GM18499 (cell line): ENCODE measurements around the gene C1GALT1.
"Not testable (repeated sequence)": the region's sequence is repeated elsewhere in the genome, so short reads cannot be mapped to it uniquely, and the experiment has no call there.

Experiments
- ATAC-seq: cut with Tn5 transposase; IDR thresholded peaks from one replicate; pipeline ENCODE4 v1.9.1; 2021; ENCODE audit warnings: moderate number of reproducible peaks; ENCODE audit not compliant: insufficient read depth, unreplicated experiment

Gene C1GALT1

GRCh38 chr7:7231865-7232264 lies 49.5 kb downstream of the C1GALT1 start:
- ATAC-seq, result no peak

DNA sequence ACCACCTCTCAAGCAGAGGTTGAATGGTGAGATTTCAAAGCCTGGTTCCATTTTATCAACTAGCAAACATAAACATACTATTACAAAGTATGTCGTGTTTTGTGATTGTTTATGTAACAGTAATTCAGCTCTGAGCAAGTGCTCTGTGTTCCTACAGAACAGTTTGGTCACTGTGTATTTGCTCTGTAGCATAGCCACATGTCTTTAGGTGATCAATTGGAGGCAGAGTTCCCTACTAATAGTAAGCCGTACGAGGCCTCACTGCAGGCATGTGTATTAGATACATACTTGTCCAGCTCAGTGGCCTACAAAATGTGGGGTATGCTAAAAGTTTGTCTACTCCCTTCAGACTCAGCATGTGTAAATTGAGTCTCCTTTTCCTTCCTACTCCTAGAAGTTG lies 53.0 kb downstream of the C1GALT1 start:
- ATAC-seq, result no peak

DNA sequence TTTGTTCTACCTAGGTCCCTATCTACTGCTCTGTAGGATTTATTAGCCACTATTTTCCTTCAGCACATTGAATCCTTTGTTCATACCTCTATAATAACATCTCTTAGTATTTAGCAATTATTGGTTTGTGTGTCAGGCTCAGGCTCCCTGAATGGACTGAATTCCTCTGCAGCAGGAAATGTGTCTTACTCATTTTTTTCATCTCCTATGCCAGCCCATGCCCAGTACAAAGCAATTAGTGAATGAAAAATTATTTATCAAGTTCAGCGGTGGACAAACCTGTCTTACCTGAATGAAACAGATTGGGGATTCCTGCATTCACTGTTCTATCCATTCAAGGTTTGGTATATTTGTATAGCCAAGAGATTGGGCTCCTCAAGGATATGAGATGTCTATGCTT lies 53.7 kb downstream of the C1GALT1 start:
- ATAC-seq, result no peak

DNA sequence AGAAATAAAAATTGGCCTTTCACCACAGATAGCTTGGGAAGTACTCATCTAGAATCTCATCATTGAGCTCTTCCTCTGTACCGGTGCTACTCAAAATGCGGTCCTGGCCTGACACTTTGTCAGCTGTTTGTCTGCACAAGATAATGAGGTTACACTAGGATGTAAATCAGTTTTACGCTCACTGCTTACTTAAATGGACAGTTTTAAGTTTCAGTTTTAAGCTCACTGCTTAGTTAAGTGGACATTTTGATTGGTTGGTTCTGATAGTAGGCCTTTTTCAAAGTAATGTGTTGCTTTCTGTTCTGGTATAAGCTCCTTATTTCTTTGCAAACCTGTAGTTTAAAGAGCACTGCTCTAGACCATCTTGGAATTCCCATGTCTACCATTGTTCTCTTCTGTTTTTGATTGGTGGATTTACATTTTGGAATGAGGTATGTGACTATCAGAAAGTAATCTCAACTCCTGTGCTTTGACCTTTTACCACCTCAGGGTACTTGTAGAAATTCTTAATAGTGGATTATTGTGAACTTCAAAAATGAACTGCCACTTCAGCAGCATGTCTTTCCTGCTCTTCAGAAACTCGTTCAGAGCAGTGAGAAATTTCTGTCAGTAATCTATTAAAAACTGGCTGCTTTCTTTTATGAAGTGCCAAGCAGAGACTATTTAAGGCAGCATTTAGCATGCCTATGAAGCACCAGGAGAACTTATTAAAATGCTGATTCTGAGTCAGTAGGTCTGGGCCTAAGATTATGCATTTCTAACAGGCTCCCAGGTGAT lies 55.0 kb downstream of the C1GALT1 start:
- no peak for ATAC-seq

DNA sequence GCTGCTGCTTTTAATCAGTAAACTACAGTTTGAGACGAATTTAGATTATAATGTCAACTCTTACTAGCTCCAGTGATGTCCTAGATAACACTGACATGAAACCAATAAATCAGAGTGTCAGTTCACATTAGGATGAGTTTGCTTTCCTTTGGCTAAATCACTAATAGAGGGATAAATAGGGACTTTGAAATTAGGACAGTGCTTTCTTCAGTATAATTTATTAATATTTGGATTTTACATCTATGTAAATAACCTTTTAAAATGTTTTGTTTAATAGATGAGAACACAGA lies 55.6 kb downstream of the C1GALT1 start:
- ATAC-seq, result no peak

DNA sequence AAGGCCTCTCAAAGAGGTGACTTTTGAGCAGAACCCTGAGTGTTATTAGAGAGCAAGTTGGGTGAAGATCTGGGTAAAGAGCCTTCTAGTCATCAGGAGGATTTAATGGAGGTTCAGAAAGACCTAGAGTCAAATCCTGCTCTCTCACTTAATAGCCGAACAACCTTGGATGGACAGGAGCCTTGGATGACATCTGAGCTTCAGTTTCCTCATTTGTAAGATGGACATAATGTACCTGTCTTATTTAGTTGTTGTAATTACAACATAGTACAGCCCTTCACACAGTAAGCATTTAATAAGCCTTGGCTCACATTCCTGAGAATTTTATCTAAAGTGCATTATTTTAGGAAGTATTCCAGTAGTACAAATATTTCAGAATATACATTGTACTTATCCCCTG lies 57.0 kb downstream of the C1GALT1 start:
- no peak for ATAC-seq

GRCh38 chr7:7242899-7243298 lies 60.6 kb downstream of the C1GALT1 start:
- no peak for ATAC-seq

DNA sequence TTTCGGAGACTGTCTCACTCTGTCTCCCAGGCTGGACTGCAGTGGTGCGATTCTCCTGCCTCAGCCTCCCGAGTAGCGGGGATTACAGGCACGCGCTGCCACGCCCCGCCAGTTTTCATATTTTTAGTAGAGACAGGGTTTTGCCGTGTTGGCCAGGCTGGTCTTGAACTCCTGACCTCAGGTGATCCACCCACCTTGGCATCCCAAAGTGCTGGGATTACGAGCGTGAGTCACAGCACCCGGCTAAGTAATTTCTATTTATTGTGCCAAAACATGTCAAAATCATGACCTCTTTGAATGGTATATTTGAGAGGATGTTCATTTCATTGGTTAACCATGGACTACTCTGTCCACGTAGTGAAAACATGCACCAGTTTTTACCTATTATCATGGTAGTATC lies 62.9 kb downstream of the C1GALT1 start:
- not testable (repeated sequence) for ATAC-seq

GRCh38 chr7:7246223-7246622 lies 63.9 kb downstream of the C1GALT1 start:
- ATAC-seq, result no peak

- no peak for ATAC-seq
Observed at GRCh38 chr7:7247658-7248057, 65.3 kb downstream of the C1GALT1 start.

GRCh38 chr7:7249814-7250213 lies 67.5 kb downstream of the C1GALT1 start:
- no peak for ATAC-seq

GRCh38 chr7:7251742-7252141 lies 69.4 kb downstream of the C1GALT1 start:
- ATAC-seq, result peak; percentile 94

DNA sequence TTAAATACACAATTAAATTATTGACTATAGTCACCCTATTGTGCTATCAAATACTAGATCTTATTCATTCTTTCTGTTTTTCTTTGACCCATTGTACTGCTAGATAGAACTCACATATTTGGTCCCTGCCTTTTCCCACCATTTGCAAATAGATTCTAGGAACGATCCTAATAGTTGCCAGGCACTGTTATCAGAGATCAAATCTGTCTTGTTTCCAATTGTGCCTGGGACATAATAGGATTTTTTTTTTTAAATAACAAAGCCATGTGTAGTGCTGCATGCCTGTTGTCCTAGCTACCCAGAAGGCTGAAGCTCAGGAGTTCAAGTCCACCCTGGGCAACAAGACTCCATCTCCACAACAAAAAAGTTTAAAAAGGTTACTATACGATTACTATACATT lies 72.0 kb downstream of the C1GALT1 start:
- no peak for ATAC-seq

GRCh38 chr7:7254908-7255307 lies 72.6 kb downstream of the C1GALT1 start:
- ATAC-seq, result no peak

DNA sequence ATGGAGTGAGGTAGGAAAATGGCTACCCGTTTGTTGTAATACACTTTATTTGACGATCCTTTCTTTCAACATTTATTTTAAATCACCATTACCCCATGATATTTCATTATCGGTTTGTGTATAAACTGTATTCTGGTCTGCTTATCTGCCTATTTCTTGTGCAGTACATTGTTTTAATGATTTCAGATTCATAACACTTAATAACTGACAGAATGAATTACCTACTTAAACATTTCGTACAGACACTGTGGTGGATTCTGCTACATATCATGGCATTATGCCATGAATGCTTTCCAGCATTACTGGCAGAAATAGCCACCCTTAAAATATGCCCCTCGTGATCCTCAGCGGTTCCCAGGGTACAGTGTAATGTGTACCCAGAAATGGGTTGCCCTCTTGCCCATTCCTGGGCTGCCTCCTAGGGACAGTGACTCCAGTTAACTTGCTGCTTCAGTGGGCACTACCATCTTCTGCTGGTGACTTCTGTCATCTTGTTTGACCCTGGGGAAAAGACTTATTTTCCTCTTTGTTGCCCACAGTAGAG lies 74.5 kb downstream of the C1GALT1 start:
- ATAC-seq, result no peak

DNA sequence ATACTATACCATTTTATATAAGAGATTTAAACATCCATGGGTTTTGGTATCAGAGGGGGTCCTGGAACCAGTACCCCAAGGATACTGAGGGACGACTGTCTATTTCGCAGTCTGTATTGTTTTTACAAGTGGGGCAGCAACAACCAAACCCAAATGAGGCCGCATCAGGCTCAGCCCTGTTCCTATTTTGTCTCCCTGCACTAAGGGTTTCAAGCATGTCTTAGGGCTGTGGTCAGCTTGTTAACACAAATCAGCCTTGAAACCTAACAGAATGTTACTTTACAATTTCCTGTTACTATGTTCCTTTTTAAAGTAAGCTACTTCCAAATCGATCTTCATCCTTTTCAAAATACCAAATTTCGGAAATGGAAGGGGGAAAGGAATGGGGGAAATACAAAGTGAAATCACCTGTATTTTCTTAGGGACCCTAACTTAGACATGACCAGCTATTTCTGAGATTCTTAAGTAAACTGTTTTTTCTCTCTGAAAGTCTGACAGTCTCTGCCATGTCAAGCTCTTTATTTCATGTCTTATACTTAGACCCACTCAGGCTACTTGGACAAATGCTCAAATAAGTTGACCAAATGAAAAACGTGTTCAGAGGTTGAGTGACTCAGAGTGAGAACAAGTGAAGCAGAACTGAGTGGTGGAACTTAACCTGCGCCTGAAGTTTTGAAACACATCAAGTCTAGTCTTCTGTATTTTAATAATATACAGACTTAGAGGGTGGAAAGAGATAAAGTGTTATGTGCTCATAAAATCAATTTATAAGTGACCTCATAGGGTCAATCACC lies 75.8 kb downstream of the C1GALT1 start:
- ATAC-seq, result peak; percentile 90

- ATAC-seq, result no peak
Observed at GRCh38 chr7:7261863-7262262, 79.5 kb downstream of the C1GALT1 start.

DNA sequence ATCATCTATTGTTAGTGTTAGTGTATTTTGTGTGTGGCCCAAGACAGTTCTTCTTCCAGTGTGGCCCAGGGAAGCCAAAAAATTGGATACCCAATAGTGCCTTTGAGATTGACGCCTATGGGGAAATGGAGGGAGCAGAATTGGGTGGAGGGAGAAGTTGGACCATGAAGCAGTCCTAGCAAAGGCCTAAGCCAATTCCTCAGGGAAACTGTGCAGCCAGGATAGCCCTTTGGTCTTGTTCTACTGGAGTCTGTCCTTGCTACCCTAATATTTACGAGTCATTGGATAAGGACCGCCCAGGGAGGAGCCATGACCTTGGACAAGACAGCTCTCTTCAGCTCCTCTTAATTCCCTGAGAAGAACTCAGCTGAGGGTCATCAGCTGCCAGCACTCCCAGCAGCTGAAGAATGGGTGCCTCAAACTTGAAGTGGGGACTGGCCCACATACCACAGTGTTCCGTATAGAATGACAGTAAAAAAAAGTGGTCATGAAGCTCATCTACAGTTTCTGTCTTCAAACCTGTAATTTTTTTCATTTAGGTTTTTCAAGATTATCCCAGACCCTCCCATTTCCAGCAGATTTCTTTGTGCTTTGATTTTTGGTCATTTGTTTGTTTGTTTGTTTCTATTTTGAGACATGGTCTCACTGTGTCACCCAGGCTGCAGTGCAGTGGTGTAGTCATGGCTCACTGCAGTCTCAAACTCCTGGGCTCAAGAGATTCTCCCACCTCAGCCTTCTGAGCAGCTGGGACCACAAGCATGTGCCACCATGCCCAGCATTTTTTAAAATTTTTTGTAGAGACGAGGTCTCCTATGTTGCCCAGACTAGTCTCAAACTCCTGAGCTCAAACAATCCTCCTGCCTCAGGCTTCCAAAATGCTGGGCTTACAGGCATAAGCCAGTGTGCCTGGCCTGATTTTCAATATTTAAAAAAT lies 81.2 kb downstream of the C1GALT1 start:
- no peak for ATAC-seq

- ATAC-seq, result no peak
Observed at GRCh38 chr7:7264306-7265040, 82.1 kb downstream of the C1GALT1 start.
